ENCODE data around the gene NHP2. TPM values are rescaled to one million over a fixed set of nuclear protein-coding genes. Genes with fewer than 3 reads are reported as not detected.
"Not testable (repeated sequence)": the region's sequence is repeated elsewhere in the genome, so short reads cannot be mapped to it uniquely, and the experiment has no call there.

NHP2 gene
- total RNA-seq, result 161 and 163 TPM in 2 replicates

DNA sequence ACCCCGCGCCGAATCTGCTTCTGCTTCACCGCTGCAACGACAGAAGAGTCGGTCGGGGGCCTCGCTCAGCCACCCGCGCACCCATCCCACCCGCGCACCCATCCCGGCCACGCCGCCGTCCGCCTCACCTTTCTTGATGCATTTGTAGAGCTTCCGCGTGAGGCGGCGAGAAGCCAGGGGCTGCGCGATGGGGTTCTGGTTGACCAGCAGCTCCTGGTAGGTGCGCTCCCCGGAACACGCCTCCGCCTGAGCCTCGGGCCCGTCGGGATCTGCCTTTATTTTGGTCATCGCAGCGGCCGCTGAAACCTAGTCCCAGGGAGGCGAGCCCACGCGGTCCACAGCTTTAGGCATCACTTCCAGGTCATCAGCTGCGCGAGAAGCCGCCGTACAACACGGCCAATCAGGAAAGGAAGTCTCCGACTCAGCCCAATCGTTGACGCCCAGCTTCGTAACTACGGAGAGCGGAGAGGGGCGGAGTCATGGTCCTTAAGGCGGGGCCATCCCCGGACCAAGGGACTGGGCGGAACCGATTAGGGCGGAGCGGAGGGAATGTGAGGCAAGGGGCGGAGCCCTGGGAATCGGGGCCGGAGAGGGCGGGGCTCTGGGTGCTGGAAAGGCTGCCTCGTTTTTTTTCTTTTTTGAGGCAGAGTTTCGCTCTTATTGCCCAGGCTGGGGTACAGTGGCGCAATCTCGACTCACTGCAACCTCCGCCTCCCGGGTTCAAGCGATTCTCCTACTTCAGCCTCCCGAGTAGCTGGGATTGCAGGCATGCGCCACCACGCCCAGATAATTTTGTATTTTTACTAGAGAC, at the start of gene NHP2:
TSS of gene NHP2 (minus strand) at position 356 of the 811 bp plus-strand sequence. CDS start at position 288, 68 bp downstream.
- intact Hi-C loops (cut with micrococcal nuclease), result loop anchor here (1.0 kb wide), 4 partner anchors 11 to 51 kb away; partner anchors contain the start of genes HNRNPAB, N4BP3 and RMND5B

DNA sequence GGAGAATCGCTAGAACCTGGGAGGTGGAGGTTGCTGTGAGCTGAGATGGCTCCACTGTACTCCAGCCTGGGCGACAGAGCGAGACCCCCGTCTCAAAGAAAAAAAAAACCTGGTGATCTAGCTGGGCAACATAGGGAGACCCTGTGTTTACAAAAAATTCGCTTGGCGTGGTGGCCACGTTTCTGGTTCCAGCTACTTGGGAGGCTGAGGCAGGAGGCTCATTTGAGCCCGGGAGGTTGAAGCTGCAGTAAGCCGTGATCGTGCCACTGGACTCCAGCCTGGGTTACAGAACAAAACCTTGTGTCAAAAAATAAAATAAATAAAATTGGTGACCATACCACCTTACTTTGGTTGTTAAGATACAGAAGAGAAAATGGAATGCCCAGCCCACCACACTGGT, 48.9 kb upstream of the NHP2 start:
- intact Hi-C loops (cut with micrococcal nuclease), result loop anchor here (5.0 kb wide), 1 partner anchor 70 kb away; the partner anchor contains the start of gene RMND5B

DNA sequence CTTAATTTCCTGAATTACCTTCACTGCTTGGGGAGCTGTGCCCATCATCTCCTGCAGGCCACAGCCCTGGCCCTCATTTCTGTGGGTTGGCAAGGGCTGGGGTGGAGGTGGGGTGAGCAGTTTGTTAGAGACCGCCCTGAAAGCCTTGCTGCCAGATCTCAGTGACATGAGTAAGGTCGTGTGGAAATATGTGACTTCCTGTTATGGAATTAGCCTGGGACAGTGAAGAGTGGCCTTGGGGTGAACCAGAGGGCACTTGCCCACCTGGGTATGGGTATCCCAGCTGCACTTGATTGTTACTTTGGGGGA, 48.2 kb upstream of the NHP2 start:
- intact Hi-C loops (cut with micrococcal nuclease), result loop anchor here (5.0 kb wide), 1 partner anchor 70 kb away; the partner anchor contains the start of gene RMND5B

DNA sequence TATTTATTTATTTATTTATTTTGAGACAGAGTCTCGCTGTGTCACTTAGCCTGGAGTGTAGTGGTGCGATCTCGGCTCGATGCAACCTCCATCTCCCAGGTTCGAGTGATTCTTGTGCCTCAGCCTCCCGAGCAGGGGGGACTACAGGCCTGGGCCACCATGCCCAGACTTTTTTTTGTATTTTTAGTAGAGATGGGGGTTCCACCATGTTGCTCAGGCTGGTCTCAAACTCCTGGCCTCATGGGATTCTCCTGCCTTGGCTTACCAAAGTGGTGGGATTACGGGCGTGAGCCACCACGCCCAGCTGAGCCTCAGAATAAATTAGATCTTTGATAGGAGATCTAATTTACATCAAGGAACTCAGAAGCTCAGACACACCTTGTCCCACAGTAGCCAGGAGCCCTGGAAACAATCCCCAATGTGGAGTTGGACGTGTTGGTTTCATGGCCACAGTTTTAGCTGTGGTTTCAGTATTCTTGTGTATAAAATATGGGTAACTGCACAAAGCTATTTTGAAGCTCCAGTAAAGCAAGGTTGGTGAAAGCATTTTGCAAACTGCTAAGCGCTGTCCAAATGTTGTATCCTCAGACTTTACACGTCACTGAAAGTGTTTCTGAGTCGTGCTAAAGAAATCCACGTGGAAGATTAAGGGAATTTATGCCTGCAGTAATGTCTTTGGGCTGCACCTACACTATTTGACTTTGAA, 47.7 kb upstream of the NHP2 start:
- intact Hi-C loops (cut with micrococcal nuclease), result loop anchor here (5.0 kb wide), 1 partner anchor 69 kb away; the partner anchor contains the start of gene RMND5B

DNA sequence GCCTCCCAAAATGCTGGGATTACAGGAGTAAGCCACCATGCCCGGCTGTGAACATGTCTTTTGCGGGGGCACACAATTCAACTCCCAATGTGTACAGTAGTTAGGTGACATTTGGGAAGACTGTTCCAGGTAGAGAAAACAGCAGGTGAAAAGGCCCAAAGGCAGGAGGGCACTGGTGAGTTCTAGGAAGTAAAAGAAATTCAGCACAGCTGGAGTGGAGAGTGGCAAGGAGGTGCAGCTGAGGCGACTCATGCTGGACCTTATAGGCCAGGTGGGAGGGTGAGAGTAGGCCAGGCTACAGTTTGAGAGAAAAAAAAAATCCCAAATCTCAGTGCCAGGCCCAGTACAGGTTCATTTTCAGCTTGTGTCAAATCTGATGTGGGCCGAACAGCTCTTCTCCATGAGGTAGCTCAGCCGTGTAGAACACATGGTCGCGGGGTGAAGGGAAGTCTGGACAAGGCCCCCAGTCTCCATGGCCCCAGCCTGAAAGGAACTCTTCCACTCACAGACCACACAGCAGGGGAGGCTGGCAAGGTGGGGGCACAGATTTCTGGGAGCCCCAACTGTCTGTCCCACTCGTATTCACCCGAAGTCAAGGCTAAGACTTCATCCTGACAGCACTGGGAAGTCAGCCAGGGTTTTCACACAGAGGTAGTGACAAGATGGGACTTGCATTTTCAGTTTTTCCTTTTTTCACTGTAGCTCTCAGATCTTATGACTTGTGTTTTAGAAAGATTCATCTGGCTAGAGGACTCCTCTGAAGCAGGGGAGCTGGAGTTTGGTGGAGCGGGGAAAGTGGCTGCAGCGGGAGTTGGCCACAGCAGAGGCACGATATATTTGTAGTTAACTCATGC, 46.1 kb upstream of the NHP2 start:
- intact Hi-C loops (cut with micrococcal nuclease), result loop anchor here (5.0 kb wide), 1 partner anchor 68 kb away; the partner anchor contains the start of gene RMND5B

DNA sequence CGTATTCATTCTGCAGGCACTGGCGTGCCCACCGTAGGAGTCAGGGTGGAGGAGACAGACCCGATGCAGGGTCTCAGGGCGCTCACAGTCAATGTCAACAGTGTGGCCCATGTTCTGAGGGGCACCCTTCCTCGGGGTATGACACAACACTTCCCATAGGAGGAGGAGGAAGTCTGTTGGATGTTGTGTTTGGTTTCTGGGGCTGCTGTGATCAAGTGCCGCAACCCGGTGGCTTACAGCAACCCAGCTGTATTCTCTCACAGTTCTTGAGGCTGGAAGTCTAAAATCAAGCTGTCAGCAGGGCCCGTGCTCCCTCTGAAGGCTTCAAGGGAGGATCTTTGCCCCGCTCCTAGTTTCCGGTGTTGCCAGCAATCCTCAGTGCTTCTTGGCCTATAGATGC, 45.0 kb upstream of the NHP2 start:
- intact Hi-C loops (cut with micrococcal nuclease), result no loop called here

DNA sequence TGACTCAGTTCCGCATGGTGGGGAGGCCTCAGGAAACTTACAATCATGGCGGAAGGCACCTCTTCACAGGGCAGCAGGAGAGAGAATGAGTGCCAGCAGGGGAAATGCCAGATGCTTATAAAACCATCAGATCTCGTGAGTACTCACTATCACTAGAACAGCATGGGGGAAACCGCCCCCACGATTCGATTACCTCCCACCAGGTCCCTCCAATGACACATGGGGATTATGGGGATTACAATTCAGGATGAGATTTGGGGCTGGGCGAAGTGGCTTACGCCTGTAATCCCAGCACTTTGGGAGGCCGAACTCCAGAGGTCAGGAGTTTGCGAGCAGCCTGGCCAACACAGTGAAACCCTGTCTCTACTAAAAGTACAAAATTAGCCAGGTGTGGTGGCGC, 44.5 kb upstream of the NHP2 start:
- intact Hi-C loops (cut with micrococcal nuclease), result not testable (repeated sequence)

DNA sequence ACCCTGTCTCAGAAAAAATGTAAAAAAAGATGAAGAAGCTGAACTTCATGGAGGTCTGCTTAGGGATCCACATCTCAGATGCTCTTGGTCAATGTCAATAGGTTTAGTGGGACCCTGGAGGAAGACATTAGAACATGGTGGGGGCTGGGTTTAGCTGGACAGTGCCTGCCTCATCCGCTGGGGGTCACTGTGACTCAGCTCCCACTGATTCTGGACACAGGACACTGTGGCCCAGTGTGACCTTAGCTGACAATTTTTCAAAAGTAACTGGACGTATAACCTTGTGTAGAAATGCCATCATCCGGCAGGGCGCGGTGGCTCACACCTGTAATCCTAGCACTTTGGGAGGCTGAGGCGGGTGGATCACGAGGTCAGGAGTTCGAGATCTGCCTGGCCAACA, 43.3 kb upstream of the NHP2 start:
- intact Hi-C loops (cut with micrococcal nuclease), result no loop called here

DNA sequence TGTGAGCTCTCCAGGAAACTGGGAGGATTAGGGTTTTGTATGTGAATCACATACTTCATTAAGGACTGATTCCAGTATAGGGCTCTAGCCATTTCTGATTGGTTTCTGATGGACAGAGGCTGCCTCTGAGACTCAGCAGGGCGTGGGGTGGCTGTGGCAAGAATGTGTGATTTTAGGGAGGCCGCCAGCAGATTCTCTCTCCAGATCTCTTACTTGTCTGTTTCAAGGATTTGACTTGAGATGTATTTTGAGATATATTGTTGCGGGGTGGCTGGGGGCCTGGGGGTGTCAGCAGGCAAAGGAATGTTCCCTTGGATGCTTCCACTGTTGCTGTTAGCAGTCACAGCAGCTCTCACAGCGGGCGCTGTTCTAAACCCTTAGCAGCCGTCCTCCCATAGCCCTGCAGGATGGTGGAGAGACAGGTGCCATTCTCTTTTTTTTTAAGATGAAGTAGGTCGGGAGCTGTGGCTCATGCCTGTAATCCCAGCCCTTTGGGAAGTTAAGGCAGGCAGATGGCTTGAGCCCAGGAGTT, 42.7 kb upstream of the NHP2 start:
- intact Hi-C loops (cut with micrococcal nuclease), result no loop called here

DNA sequence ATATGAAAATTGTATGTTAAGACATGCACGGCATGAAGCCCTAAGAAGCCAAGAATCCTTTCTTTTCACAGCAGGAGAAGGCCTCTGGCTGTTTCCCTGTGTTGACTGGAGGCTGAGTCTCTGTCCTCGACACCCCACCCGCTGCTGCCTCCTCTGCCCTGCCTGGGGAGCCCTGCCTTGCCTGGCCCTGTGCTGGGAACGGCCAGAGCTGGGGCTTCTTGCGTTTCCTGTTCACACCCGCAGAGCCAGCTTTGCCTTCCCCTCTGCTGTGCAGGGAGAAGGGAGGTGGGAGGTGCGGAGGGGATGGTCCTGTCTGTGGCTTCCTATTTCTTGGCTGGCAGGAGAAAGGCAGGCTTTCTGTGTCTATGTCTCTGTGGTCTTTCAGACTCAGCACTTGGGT, 40.3 kb upstream of the NHP2 start:
- intact Hi-C loops (cut with micrococcal nuclease), result no loop called here

DNA sequence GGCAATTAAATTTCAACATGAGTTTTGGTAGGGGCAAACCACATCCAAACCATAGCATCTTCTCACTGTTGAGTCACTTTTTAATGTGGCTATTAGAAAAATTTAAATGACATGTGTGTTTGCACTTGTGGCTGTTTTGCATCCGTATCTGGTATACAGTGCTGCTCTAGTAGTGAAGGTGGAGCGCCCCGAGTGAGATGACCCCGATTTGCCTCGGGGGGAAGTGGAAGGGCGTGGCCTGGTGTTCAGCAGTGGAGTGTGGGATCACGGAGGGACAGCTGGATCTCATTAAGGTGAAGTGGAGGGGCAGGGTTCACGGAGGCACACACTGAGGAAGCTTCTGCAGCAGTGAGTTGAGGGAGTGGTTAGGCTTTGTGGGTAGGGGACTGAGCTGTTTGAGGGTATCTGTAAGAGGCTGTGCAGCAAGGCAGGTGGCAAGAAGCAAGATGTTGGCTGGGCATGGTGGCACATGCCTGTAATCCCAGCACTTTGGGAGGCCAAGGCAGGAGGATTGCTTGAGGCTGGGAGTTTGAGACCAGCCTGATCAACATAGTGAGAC, 39.6 kb upstream of the NHP2 start:
- intact Hi-C loops (cut with micrococcal nuclease), result no loop called here

DNA sequence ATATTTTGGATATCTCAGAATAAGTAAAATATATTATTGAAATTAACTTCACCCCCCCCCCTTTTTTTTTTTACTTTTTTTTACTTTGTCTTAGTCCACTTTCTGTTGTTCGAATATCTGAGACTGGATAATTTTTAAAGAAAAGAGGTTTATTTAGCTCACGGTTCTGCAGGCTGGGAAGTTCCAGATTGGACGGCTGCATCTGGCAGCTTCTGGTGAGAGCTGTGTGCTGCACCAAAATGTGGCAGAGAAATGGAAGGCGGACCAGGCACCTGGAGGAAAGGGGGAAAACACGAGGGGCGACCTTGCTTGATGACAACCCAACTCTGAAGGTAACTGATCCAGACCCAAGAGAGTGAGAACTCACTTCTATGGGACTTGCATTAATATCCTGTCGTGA, 39.1 kb upstream of the NHP2 start:
- intact Hi-C loops (cut with micrococcal nuclease), result no loop called here

DNA sequence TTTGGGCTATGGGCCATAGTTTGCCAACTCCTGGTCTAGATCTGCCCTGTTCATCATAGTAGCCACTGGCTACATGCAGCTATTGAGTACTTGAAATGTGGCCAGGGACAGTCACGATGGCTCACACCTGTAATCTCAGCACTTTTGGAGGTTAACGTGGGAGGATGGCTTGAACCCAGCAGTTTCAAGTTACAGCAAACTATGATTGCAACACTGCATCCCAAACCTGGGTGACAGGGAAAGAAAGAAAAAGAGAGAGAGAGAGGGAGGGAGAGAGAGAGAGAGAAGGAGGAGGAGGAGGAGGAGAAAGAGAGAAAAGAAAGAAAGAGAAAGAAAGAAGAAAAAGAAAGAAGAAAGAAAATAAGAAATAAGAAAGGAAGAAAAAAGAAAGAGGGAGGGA, 38.6 kb upstream of the NHP2 start:
- intact Hi-C loops (cut with micrococcal nuclease), result no loop called here

DNA sequence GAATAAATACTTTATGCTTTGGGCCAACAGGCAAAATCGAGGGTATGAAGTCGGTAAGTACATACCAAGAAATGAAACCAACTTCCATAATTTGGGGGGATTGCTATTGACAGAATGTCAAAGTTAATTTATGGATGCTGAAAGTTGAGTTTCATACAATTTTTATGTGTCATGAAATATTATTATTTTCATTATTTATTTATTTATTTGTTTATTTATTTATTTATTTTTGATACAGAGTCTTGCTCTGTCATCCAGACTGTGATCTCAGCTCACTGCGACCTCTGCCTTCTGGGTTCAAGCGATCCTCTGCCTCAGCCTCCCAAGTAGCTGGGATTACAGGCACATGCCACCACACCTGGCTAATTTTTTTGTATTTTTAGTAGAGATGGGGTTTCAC, 38.0 kb upstream of the NHP2 start:
- intact Hi-C loops (cut with micrococcal nuclease), result no loop called here

DNA sequence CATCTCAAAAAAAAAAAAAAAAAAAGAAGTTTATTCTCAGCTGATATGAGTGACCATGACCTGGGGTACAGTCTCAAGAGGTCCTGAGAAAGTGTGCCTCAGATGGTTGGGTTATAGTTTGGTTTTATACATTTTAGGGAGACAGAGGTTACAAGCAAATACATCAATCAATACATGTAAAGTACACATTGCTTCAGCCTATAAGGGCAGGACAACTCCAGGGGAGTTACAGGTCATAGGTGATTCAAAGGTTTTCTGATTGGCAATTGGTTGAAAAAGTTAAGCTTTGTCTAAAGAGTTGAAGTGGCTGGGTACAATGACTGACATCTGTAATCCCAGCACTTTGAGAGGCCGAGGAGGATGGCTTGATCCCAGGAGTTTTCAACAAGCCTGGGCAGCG, 35.7 kb upstream of the NHP2 start:
- intact Hi-C loops (cut with micrococcal nuclease), result no loop called here

DNA sequence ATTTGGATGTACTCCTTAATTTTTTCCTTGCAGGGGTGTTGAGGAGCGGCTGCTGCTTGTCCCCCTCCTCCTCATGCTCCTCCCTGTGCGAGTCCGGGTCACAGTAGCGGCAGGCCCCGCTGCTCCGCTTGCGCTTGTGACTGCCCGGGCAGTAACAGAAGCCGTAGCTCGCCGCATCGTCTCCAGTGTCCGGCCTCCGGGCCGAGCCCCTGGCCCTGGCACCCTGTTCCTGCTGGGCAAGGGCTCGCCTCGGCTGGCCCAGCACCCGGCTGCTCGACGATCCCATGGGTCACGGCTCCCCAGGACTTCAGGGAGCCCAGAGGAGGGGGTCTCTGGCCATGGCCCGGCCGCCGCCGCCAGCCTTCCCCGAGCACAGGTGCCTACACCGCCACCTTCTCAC, 33.3 kb upstream of the NHP2 start, which contains the start of gene GMCL2:
TSS of gene GMCL2 (minus strand) at position 358 of the 400 bp plus-strand sequence. CDS start at position 286, 72 bp downstream.
- intact Hi-C loops (cut with micrococcal nuclease), result no loop called here

DNA sequence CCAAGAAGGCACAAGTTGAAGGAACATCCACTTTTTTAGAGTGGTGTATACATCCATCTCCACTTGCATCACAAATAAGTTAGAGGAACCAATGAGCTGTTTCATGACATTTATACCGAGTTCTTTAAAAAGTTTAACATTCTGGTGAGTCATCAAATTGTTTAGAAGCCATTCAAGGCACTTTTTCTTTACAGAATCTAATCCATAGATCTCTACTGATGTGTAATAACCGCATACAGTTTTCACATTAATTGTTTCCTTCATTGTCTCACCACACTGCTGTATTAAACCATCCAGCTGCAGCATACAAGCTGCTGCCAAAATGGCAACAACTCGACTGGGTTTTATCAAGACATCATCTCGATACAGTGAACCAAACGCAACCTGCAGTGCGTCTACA, 32.7 kb upstream of the NHP2 start:
- intact Hi-C loops (cut with micrococcal nuclease), result no loop called here

DNA sequence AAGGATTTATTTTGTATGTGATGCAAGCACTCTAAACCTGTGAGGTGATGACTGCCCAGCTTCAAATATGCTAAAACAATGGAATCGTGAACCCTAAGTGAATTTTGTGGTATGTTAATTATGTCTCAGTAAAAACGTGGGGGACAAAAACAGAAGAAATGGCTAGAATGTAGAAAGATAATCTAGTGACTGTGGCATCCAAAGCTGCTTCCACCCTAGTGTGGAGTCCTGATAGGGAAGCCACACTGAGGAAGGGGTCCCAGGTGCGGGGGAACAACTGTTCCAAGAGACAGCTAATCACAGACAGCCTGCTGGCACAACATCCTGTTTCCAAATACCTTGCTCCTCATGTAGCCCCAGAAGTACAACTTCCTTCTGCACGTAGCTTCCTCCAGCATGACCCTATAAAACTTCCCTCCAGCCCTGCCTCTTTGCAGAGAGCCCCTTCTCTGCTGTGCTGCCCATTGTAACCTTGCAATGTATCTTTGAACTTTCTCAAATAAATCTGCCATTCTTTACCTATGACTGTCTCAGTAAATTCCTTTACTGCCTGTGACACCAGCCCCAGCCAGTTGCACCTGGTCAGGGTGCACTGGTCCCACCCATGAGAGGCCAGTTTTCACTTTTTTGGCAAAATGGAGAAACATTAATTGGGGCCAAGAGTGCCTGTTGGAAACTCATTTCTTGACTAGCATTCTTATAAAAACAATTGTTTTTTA, 28.6 kb upstream of the NHP2 start:
- intact Hi-C loops (cut with micrococcal nuclease), result no loop called here

DNA sequence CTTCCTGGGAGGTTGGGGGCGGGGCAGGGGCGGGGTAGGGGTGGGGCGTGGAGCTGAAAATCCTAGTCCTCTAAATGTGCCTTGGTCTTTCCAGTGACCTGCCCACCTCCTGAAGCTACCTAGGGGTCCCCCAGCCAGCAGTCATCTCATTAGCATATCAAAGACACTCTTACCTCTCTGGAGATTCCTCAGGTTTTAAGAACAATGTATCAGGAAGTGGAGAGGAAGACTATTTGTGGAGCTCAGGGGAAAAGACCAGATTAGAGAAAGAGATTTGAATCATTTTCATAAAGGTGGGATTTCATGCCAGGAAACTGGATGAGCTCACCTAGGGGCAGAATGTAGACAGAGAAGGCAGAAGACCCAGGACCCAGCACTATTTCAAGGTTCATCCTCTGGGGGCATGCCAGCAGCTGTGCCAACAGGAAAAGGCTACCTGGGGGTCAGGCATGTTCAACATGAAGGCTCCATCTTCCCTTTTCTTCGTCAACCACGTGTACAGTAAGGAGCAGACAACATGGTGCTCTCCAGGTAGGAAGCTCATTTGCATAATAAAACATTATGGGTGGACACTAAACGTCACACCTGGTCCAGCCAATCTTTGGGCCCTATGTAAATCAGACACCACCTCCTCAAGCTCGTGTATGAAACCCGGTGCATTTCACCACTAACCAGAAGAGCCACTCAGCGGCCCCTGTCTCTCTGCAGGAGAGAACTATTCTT, 26.6 kb upstream of the NHP2 start:
- intact Hi-C loops (cut with micrococcal nuclease), result no loop called here

DNA sequence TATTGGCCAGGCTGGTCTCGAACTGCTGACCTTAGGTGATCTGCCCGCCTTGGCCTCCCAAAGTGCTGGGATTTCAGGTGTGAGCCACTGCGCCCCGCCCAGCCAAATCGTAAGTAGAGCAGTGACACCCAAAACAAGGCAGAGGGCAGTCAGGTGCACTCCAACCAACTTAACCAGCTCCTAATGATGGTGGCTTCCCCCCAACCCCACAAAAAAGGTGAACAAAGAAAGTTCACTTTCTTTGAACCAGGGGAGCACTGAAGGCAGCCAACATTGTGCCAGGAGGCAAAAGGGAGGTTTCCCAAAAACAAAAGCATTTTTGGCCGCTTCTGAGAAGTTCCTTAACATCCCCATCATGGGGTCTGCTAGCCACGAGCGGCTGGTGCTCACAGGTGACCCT, 23.9 kb upstream of the NHP2 start:
- intact Hi-C loops (cut with micrococcal nuclease), result no loop called here

Measured in T-helper 2 cell treated with Interferon-gamma antibody and Interleukin-4, amounts not matched to agents 100 ng/mL and 5 ng/mL, for 36 hours (primary cell).